Heart left ventricle (tissue), 13 donors: Measurements from ENCODE around the gene SAA2.

Experiments
- POLR2A ChIP-seq, 2 donors: fragments of 450-650 bp; IDR thresholded peaks; one replicate each; pipeline ENCODE4 v1.6.1; 2017; ENCODE audit warnings: antibody characterized with exemption in 2 of 2, mild to moderate bottlenecking in 2 of 2, moderate library complexity in 2 of 2
- TF ChIP-seq, protein P1 (sequence below), 12 donors: fragments of 200-600 bp; sonication (generic) in 4 of 12; IDR thresholded peaks; one replicate each; pipeline versions ENCODE4 v1.5.0 to v1.8.0; 2018 to 2022; ENCODE audit warnings: antibody characterized with exemption in 12 of 12, mild to moderate bottlenecking in 5 of 12
- donor health status: ischemic (EF 13 %, LVEDD 7.1; RV severe dilation, severe dysfunction).
- donor health status: DM: no; HTN: yes; CAD: no.
- donor health status: DM: no; HTN: no; CAD: no.
- donor health status: ischemic (EF 25% LVEDD 6.9; RV normal size, moderate dysfunction).
- donor health status: ischemic (EF 25% LVEDD 5.7; RV mildly dilated, moderate dysfunction).
- donor health status: ischemic (EF 35%, LVEDD 5.7; RV mildly dilated, moderate dysfunction).
- donor health status: nonischemic (EF 11% LVEDD 7.7; RV severe dilation, severe dysfunction).
- donor health status: DM: yes; HTN: yes; CAD: no.
- donor health status: PGD.
- donor health status: ischemic (EF 29% LVEDD 5.4; RV normal size, mild dysfunction).
- donor health status: nonischemic (EF 23%, LVEDD 6.1; RV moderate dilation, normal function).

DNA sequence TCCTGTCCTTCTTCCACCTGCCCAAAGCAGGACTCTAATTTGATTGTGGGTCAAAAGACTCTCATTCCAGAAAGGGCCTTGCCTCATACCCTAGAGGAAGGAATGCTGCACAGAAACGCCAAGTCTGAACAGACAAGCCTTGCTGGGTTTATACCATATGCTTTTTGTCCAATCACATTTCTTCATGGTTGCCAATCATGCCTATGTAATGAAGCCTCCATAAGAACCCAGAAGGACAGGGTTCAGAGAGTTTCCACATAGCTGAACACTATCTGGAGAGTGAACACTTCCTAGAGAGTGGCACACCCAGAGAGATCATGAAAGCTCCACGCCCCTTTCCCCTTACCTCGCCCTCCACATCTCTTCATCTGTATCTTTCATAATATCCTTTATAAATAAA is 4.8 kb upstream of the SAA2 start:
- TF ChIP-seq, protein P1, sequence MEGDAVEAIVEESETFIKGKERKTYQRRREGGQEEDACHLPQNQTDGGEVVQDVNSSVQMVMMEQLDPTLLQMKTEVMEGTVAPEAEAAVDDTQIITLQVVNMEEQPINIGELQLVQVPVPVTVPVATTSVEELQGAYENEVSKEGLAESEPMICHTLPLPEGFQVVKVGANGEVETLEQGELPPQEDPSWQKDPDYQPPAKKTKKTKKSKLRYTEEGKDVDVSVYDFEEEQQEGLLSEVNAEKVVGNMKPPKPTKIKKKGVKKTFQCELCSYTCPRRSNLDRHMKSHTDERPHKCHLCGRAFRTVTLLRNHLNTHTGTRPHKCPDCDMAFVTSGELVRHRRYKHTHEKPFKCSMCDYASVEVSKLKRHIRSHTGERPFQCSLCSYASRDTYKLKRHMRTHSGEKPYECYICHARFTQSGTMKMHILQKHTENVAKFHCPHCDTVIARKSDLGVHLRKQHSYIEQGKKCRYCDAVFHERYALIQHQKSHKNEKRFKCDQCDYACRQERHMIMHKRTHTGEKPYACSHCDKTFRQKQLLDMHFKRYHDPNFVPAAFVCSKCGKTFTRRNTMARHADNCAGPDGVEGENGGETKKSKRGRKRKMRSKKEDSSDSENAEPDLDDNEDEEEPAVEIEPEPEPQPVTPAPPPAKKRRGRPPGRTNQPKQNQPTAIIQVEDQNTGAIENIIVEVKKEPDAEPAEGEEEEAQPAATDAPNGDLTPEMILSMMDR (IDR thresholded peaks at IDR 0.05) = no peak
- TF ChIP-seq POLR2A (IDR thresholded peaks at IDR 0.05) = no peak
